Measurements from ENCODE around the gene PIPOX. TPM values are rescaled to one million over a fixed set of nuclear protein-coding genes. Genes with fewer than 3 reads are reported as not detected.

PIPOX gene
- 1 to 10 TPM; 1.3 to 3.0 (median 2.9) TPM for total RNA-seq

GRCh38 chr17:29042679-29043538 lies at the start of gene PIPOX:
PIPOX (plus strand) TSS chr17:29043141; CDS start chr17:29043226, 85 bp downstream.
- no peak for TF ChIP-seq POLR2AphosphoS5 (IDR thresholded peaks at IDR 0.05)
- TF ChIP-seq CTCF (IDR thresholded peaks at IDR 0.05) = no peak
- no peak for TF ChIP-seq POLR2A (IDR thresholded peaks at IDR 0.05)
- no peak for DNase-seq (ENCODE audit: low spot score in 2 of 2)
- Histone ChIP-seq H3K9me3 (no peaks in the 10 kb centered on the region), H3K27me3 (no peaks in the 10 kb centered on the region), H3K4me1 (no peaks in the 10 kb centered on the region), H3K36me3 (no peaks in the 10 kb centered on the region), H3K4me3 (no peak within 1 kb of the TSS), H3K27ac (no peak within 1 kb of the TSS)
- intact Hi-C loops (cut with DNase I; ENCODE audit: low total_unique reads) = no loop called here

- Histone ChIP-seq H3K27me3 (peaks cover 0 to 10% of the 10 kb centered on the region in 2 donors), H3K4me3 (no peak overlapping the region), H3K4me1 (no peaks in the 10 kb centered on the region), H3K36me3 (no peaks in the 10 kb centered on the region), H3K9me3 (no peaks in the 10 kb centered on the region), H3K27ac (no peak overlapping the region)
- intact Hi-C loops (cut with DNase I; ENCODE audit: low total_unique reads) = no loop called here
- DNase-seq (ENCODE audit: low spot score in 2 of 2) = no peak
- TF ChIP-seq POLR2A (IDR thresholded peaks at IDR 0.05) = no peak
- TF ChIP-seq CTCF (IDR thresholded peaks at IDR 0.05) = no peak
- no peak for TF ChIP-seq POLR2AphosphoS5 (IDR thresholded peaks at IDR 0.05)
Observed at GRCh38 chr17:28993645-28994426, 49.1 kb upstream of the PIPOX start.

- DNase-seq (ENCODE audit: low spot score in 2 of 2) = no peak
- no peak overlapping the region for H3K27ac ChIP-seq
- no peaks in the 10 kb centered on the region for H3K4me1 ChIP-seq
- TF ChIP-seq CTCF (IDR thresholded peaks at IDR 0.05) (no peak), POLR2A (IDR thresholded peaks at IDR 0.05) (no peak), POLR2AphosphoS5 (IDR thresholded peaks at IDR 0.05) (no peak)
- peaks cover 0 to 14% of the 10 kb centered on the region in 2 donors for H3K27me3 ChIP-seq
- H3K9me3 ChIP-seq = no peaks in the 10 kb centered on the region
- intact Hi-C loops (cut with DNase I; ENCODE audit: low total_unique reads) = no loop called here
- H3K36me3 ChIP-seq = no peaks in the 10 kb centered on the region
- no peak overlapping the region for H3K4me3 ChIP-seq
Observed at GRCh38 chr17:28996554-28997096, 46.3 kb upstream of the PIPOX start.

- no peak for TF ChIP-seq POLR2A (IDR thresholded peaks at IDR 0.05)
- TF ChIP-seq POLR2AphosphoS5 (IDR thresholded peaks at IDR 0.05) = no peak
- no peak for TF ChIP-seq CTCF (IDR thresholded peaks at IDR 0.05)
- no peak overlapping the region for H3K27ac ChIP-seq
- no peaks in the 10 kb centered on the region for H3K36me3 ChIP-seq
- no peak overlapping the region for H3K4me3 ChIP-seq
- intact Hi-C loops (cut with DNase I; ENCODE audit: low total_unique reads) = loop anchor here (1.0 kb wide), 1 partner anchor 15 kb away; no protein-coding TSS in a partner anchor
- no peaks in the 10 kb centered on the region for H3K4me1 ChIP-seq
- H3K27me3 ChIP-seq = peaks cover 0 to 14% of the 10 kb centered on the region in 2 donors
- H3K9me3 ChIP-seq = no peaks in the 10 kb centered on the region
- DNase-seq (ENCODE audit: low spot score in 2 of 2) = no peak
Observed at GRCh38 chr17:28997806-28998205, 45.1 kb upstream of the PIPOX start.
